Activated naive CD4-positive, alpha-beta T cell treated with Interleukin-2 at 50 U/mL for 16 hours (primary cell): Measurements from ENCODE around the gene ADARB2.
"Not testable (repeated sequence)": the region's sequence is repeated elsewhere in the genome, so short reads cannot be mapped to it uniquely, and the experiment has no call there.

Experiments
- DNase-seq: peaks from one replicate; pipeline ENCODE4 v3.0.0-alpha.2; 2020

The ADARB2 gene

DNA sequence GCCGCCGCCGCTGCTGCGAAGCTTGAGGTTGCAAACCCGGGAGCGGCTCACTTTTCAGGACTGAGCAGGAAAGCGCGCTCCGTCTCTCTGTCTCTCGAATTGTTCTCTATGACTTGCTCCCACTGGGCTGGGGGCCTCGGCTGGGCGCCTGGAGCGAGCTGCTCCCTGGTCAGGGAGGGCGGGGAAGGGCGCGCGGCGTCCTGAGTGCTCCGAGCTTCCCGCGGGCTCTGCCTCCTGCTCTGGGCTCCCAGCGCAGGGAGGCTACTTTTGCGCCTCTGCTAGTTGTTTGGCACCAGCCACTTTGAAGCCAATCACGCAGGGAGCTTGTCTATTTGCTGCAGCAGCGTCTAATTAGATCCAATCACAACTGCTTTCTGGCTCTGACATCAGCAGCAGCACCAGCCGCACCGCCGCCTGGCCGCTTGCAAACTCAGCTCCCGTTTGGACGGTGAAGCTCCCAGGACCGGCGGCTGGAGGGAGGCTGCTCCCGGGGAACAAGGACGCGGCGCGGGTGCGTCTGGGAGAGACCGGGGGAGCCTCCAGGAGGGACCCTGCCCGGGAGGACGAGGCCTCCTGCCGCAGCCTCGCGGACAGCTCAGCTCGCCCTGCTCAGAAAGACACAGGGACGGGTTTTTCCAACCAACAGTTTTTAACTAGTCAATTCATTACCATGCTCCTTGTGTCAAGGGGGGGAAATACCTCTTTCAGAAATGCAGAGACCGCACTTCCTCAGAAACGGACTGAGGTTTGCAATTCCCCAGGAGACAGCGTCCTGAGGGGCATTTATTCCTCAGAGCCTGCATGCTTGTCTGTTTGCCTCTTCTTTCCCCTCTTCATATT lies at the start of gene ADARB2:
ADARB2 (minus strand) TSS at position 304 of the 840 bp plus-strand sequence.
- peak; percentile 14 for DNase-seq

DNA sequence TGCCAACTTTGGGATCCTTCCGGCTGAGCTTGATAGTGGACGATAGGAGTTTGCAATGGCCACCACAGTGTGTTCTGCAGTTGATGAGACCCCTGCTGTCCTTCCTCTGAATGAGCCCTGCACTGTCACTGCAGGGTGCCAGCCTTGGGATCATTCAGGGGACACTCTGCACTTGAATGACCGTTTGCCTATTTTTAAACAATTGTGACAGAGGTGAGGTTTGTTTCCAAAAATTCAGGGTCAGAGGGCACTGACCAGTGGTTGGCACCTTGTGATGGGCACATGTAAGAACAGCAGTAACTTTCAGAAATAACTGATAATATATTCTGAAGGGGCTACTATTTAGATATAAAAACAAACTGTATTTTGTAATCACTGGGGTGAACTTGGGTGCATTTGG lies 48.5 kb upstream of the ADARB2 start:
- DNase-seq = no peak

DNA sequence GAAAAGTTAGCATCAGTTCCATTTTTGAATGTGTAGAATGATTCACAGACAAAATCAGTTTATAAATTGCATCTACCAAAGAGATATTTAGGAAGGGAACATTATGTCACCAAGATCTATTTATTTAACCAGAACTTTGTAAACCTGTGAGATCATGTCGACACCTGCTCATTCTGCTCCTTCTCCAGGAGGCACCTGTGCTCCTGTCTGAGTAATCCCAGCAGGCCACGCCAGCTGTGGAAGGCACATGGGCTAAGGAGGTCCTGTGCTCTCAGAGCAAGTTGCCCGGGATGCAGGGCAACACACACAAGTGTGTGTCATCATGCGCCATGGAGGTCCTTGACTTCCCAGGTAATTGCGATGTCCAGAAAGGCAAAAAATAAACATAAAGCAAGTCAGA lies 45.5 kb upstream of the ADARB2 start:
- no peak for DNase-seq

DNA sequence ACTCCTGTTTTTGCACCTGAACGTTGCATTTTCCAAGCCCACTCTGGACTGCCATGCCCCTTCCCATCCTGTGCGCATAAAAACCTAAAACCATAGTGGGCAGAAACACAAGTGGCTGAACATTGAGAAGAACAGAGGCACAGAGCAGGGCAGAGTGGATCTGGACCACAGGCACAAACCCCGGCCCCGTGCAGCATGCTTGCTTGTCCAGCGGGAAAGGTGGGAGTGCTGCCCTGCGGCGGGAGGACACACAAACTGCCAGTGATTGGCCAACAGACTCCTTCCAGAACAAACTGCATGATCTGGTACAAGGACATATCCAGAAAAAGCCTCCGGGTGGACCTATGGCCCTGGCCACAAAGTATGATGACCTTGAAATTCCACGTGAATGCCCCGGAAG lies 42.5 kb upstream of the ADARB2 start:
- no peak for DNase-seq

DNA sequence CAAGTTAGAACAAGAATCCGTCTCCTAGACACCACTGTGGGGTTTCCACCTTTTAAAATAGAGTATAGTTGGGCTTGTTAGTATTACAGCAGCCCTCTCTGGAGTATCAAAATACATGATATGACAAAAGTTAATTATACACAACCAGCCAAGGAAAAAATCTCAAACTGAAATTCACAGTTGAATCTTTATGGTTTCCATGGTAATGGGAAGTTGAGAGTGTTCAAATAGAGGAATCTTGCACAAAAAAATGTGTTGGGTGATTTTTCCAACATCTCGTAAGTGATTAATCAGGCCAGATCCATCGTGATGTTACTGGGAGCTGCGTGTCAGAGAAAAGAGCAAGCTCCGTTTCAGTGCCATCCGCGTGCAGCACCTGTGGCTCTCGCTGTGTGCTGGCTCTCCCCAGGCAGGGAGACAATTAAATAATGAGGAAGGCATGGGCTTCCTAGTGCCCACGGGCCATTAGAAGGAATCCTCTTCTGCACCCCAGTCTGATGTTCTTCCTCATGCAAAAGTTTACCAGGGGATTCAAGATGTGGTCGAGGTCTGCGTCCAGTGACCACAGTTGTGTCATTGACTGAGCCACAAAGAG lies 41.1 kb upstream of the ADARB2 start:
- no peak for DNase-seq

DNA sequence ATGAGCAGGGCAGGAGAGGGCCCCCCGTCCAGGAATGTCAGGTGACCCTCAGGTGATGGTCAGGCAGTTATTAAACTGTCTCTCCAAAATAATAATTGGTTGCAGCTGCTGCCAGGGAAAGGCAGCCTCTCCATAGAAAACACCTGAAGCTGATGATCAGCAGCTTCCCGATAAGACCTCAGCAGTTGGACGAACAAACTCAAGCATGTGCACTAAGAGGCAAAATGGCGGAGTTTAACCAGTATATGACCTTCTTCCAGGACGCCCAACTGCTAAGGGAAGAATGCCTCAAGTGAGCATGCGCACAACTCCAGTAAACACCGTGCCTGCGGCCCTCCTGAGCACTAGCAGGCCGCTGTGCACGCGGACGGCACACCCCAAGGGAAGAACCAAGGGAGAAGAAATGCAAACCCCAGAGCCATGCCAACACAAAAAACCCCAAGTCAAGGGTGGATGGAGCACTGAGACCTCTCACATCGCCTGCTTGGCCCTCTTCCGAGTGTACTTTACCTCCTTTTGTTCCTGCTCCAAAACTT lies 38.9 kb upstream of the ADARB2 start:
- DNase-seq = no peak

DNA sequence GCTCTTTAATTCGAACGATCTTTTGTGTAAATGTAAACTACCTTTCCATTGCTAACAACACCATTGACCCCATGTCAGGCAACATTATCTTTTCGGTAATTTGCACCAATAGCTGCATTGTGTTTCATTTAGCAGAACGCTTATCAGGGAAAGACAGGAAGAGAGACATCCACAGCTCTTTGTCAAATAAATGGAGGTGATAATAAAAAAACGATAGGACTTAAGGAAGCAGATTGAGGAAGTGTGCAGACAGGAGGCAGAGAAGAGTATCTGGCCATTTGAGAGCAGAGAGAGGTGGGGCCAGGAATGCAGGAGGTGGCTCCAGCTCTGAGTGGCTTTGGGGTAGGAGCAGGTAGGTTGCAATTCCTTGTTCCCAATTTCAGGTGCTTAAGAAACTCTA lies 37.5 kb upstream of the ADARB2 start:
- DNase-seq = no peak

DNA sequence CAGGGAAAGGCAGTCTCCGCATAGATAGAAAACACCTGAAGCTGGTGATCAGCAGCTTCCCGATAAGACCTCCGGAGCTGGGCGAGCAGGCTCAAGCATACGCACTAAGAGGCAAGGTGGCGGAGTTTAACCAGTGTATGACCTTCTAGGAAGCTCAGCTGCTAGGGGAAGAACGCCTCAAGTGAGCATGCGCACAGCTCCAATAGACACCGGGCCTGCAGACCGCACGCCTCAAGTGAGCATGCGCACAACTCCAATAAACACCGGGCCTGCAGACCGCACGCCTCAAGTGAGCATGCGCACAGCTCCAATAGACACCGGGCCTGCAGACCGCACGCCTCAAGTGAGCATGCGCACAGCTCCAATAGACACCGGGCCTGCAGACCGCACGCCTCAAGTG lies 35.9 kb upstream of the ADARB2 start:
- DNase-seq = not testable (repeated sequence)

DNA sequence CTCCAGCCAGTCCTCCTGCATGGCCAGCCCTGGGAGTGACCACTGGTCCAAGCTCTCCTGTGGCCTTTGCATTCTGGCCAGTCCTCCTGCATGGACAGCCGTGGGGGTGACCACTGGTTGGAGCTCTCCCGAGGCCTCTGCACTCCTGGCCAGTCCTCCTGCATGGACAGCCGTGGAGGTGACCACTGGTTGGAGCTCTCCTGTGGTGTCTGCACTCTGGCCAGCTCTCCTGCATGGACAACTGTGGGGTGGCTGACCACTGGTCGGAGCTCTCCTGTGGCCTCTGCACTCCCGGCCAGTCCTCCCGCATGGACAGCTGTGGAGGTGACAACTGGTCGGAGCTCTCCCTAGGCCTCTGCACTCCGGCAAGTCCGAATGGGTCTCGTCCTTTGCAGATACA lies 28.7 kb upstream of the ADARB2 start:
- no peak for DNase-seq

DNA sequence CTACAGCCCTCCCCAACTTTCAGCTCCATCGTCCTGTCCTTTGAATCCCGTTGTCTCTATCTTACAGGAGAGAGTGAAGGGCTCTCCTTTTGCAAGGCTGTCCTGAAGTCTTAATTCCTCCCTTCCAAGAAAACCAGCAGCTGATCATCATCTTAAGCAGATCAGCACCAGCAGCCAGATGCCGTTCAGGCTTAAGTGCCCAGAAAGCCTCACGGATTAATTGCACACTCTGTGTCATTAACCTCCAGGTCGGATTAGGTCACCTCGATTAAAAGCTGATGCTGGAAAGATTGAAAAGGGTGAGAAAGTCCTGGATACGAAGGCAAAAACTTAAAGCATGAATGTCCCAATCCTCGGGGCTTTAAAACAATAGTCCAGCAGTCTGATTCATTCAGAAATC lies 24.8 kb upstream of the ADARB2 start:
- DNase-seq = no peak

DNA sequence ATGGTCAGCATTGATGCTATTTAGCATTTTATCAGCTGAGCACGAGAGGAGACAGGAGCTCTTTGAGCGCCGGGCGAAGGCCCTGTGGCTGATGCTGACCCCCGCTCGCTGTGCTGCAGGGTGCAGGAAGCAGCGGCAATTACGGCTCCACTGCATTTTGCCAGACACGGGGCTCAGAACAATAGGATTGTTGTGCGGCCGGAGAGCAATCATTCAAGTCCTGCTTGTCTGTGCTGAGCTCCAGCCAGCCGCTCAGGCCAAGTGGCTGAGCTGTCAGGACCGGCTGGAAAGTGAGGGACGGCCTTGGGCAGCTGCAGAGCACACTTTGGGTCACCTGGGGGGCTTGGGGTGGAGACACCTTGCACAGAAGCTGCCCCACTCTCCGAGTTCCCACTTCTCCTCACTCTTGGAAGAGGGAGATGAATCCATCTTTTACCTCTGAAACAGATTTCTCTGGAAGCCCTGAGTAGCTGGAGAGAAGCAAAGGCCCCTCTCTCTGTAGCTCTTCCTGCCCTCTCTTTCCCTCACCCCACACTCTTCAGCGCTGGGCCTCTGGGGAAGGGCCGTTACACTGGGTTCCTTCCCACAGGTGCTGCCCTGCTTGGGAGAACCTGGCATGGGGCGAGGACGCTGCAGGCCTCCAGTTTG lies 17.3 kb upstream of the ADARB2 start:
- no peak for DNase-seq

DNA sequence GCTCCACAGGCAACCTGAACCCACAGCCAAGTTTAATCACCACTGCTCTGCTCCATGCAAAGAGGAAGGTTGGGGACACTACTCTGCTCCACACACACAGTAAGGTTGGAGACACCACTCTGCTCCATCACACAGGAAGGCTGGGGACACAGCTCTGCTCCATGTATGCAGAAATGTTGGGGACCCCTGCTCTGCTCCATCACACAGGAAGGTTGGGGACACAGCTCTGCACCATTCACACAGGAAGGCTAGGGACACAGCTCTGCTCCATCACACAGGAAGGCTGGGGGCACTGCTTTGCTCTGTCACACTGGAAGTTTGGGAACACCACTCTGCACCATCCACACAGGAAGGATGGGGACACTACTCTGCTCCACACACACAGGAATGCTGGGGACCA lies 14.8 kb upstream of the ADARB2 start:
- DNase-seq = no peak

DNA sequence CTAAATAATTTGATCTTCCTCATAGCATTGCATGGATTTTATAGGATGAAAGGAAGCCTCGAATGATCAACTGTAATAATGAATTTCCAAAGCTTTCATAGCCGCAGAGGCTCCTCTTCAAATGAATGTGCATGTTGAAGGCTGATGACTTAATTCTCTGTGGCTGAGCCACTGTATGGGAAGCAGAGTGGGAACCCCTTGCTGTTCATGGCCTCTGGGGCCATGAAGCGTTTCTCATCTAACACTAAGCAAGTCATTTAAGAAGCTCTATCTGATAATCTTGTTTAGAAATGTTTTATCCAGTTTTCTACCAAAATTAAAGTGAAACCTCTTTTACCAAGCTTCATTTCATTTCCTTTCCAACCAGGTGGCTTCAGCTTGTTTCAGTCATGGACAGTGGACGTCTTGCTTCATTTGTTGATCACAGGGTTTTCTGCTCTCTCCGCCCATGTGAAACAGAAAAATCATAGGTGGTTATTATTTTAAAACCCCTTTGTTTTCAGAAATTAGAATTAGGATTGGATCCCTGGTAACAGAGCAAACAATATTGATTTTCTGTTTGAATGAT lies 10.3 kb upstream of the ADARB2 start:
- no peak for DNase-seq

DNA sequence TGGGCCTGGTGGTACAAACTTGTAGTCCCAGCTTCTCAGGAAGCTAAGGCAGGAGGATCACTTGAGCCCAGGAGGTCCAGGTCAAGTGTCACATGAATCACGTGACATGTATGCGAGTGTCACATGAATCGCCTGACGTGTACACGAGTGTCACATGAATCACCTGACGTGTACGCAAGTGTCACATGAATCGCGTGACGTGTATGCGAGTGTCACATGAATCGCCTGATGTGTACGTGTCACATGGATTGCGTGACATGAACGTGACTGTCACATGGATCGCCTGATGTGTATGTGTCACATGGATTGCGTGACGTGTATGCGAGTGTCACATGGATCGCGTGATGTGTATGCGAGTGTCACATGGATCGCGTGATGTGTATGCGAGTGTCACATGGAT lies 9.5 kb upstream of the ADARB2 start:
- DNase-seq = no peak

DNA sequence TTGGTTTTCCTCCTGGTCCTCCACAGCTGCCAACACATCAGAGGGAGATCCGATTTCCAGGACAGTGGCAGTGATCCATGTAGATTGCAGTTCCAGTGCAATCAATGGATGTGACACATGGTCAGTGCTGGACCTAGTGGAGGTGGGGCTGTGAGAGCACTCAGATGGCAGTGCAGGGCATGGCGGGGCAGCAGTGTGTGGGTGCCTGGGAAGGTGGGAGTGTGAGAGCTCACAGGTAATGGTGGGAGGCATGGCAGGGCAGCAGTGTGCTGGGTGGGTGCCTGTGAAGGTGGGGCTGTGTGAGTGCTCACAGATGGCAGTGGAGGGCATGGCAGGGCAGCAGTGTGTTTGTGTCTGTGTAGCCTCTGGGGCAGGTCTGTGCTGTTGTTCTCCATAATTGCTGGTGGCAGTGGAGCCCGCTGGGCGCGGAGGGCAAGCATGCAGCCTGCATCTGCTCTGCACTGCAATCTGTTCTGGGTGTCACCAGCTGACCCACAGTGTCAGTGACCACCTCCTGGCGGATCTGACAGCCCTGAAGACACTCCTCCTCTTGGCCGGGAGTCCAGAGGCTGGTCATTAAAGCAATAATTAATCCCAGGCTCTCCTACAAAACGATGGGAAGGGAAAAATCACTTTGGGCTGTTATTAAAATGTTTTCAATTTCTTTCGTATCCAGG lies 8.6 kb upstream of the ADARB2 start:
- DNase-seq = no peak

DNA sequence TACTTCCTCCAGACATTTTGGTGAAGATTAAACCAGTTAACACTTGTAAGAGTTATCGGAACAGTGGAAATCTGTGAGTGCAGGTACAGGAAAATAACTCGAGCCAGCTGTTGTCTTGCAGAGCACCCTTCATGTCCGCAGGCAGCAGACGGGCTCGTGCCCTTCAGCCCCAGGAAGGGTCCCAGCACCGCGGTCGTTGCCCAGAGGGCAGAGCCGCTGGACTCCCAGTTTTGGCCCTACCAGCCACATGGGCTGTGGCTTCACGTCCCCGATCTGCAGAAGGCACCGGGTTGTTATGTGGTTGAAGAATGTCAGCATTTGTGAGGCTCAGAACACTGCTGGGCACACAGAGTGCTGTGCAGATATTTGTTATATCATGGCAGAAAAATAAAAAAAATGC lies 7.2 kb upstream of the ADARB2 start:
- no peak for DNase-seq

DNA sequence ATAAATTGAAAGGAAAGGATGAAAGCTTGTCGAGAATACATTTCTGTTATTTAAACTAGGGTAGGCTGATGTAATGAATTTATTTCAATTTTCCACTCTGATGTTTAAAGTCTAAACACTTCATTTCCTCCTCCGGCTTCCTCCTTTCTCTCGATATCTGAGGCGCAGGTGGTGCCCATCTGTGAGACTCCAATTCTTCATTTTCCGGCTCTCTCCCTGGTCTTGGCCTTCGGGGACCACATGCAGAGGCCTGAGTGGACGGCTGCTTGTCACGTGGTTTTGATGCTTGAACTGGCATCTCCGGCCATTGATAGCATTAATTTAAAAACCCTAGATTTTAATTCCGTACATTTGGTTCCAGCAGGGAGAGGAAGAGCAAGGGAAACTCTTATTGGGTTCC lies 5.8 kb upstream of the ADARB2 start:
- DNase-seq = no peak

DNA sequence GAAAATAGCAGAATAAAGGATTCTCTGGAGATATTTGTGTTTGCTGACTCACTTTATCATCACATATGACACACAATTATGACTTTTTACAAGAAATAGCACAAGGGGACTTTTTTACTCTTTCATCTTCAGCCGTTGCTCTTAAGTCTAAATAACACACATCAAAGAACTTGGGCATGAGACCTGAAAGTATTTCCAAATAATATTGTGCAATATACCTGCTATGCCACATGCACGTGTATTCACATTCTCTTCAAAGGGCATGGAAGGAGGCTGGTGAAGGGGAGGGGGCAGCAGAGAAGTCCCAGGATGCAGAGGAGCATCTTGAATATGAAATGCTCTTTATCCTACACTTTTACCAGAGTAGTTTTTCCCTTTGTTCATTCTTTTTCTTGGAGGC lies 4.1 kb upstream of the ADARB2 start:
- no peak for DNase-seq

DNA sequence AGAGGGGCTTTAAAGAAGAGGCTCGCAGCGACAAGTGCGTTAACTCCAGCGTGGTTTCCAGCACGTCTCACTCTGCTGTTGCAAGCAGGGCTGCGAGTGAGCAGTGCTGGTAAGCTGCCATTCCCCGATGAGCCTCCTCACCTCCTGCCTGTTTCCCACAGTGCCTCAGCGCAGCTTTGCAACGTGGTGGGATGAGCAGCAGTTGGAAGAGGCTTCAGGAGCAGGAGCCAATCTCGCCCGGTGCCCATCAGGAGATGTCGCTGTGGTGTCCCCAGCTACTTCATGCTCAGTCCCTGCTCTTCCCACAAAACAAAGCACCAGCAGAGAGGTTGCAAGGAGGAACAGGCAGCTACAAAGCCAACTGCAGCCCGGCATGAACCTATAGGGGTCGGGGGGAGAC lies 2.4 kb upstream of the ADARB2 start:
- DNase-seq = no peak

DNA sequence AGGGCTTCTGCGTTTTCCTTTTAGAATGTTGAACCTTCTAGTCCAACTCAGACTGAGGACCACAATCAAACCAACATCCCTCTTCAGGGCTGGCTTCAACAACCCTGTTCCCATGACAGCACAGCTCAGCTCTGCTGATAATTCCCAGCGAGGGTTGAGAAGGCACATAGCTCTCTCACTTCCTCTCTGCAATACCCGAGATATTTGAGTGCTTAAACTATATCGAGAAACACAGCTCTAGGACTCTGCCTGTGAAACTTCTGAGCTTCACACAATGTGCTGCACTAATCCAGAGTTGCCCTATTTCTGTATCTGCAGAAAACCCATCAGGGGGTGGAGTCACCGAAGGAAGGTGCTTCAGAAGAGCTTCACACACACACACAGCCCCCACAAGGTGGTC lies 1.6 kb upstream of the ADARB2 start:
- no peak for DNase-seq

DNA sequence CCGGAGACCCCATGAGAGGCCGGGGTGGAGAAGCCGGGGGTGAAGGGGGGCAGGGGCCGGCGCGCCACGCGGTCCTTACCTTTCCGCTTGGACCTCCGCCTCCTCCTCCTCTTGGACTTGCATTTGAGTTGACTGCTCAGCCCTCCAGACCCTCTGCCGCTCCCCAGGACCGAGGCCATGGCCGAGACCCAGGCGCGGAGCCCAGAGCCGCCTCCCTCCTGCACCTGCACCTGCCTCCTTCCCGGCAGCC lies 428 bp downstream of the ADARB2 start:
- no peak for DNase-seq

DNA sequence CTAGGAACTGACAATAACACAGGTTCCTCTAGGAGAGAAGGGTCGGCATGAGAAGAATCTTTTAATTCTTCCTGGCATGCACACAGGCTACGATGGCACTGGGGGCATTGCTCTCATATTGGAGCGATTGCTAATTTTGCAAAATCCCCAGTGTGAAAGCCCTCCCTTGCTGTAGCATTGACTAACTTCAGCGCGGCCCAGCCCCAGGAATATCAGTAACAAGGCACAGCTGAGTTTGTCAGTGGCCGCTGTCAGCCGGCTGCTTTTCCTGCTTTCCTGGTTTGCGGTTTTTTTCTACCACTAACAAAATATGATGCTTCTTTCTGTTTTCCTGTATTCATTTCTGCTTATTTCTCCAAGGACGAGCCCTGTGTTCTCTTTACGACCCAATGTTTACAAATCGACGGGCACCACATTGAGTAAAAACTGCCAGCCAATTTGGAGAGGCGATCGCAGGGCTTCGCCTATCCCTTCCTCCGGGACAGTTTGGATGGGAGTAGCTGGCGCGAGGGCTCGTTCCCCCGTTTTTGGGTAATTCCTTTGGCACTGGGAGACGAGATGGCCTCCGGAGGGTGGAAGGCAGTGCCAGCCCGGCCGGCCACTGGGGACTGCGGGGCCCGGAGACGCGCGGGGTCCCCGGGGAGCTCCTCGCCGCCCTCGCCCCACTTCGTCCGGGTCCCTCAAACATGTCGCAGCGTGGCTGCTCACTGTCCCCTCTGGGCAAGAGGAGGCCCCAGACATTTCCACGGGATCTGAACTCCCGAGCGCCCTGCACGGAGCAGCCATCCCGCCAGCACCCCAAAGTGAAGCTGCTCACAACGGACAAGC lies 967 bp downstream of the ADARB2 start:
- DNase-seq = no peak

DNA sequence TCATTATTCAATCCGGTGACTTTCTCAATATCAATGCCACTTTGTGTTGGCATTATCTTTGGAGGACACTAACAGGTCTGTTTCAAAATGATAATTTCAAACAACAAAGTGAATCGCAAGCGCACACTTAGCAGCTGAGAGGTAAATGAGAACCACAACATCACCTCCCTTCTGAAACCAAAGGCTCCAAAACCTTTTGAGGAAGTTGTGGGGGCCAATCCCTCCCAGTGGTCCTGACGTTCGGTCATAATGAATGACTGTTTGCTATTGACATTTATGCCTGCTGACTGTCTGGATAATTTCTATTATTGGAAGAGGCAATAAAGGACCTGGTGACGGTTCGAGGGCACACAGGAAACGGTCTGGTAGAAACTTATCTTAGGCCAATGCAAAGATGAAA lies 1.8 kb downstream of the ADARB2 start:
- no peak for DNase-seq
